ENCODE measurements around the gene EHBP1.
A peak's percentile ranks its signal among the peaks of the same experiment; 100 is the strongest.

EHBP1 gene

DNA sequence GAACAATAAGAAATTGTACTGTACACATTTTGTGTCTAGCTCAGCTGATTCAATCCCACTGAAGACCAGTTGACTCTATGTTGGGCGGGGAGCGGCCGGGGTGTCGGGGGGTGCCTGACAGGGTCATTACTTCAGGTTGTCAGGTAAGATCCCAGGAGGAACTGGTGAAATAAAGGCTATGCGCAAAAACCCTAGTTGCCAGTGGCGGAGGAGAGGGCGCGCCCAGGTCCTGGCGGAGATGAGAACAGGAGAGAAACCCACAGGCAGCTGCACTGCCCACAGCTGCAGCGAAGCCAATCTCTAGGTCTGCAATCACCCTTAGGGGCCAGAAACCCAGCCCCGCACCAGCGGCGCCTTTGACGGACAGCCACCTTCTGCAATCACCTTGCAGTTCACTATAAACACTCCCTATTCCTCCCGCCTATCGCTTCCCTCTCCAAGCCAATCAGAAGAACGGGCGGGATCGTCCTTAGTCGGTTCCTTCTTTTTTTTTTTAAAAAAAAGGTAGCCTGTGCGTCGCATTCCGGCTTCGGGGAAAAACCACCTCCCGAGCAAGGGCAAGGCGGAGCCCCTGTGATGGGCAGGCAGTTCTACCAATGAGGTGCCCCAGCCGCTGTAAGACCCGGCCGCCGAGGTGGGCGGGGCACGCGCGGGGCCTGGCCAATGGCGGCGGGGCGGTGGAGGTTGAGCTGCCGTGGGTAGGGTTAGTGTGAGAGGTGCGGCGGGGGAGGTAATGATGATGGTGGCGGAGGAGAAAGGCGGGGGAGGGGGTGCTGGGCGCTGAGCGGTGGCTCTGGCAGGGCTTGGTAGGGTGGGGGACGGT lies at the start of gene EHBP1:
TSS of gene EHBP1 (plus strand) at position 707 of the 823 bp plus-strand sequence. CDS start 1,479 bp downstream, outside the sequence.
- DNase-seq, result peak; percentile 99

DNA sequence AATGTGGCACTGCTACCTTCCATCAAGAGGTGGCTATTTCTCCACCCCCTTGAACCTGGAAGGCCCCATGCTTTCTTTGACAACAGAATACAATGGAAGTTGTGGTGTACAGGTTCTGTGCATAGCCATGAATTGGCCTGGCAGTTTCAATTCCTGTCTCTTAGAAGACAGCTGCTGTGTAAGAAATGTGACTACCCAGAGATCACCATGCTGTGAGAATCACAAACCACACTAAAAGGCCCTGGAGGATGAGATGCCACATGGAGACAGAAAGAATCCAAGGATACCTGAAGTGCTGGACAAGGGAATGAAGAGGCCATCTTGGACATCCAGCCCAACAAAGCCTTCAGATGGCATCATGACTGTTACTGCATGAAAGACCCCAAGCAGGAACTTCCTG lies 47.7 kb upstream of the EHBP1 start:
- DNase-seq, result no peak

GRCh38 chr2:62658891-62659290 lies 46.6 kb upstream of the EHBP1 start:
- DNase-seq, result no peak

- DNase-seq, result no peak
Measured at GRCh38 chr2:62660087-62660486, 45.4 kb upstream of the EHBP1 start.

GRCh38 chr2:62660582-62661262 lies 44.8 kb upstream of the EHBP1 start:
- no peak for DNase-seq

DNA sequence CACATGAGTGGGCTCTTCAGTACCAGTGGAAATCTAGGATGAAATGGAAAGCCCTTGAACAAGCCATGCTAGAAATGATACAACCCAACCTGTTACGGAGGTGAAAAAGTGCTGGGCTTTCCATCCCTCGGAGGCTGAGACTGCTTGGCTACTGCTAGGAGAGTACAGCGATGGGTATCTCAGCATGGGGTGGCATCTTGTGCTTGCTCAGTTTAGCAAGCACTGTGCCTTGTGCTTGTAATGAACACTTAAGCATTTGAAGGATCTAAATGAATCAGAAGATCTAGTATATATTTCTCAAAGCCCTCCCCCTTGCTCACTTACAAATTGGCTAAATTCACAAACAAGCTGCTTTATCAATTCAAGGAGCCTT lies 44.3 kb upstream of the EHBP1 start:
- DNase-seq, result no peak

DNA sequence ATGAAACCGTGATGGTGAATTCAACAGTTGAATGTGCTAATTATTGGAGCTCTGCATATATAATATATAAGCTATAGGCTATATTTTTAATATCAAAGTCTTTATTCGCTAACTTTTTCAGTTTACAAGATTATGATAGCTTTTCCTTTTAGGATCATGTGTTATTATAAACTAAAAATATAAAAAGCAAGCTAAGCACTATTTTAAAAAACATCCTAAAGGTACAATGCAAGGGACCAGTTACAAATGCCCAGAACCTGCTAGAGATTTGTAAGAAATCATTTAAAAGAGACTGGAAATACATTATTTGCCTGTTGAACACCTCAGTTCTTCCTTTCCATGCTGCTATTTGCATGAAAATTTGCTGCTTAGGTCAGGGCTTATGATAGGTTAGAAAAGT lies 43.4 kb upstream of the EHBP1 start:
- DNase-seq, result no peak

GRCh38 chr2:62662554-62662953 lies 43.0 kb upstream of the EHBP1 start:
- no peak for DNase-seq

GRCh38 chr2:62663411-62663810 lies 42.1 kb upstream of the EHBP1 start:
- no peak for DNase-seq

GRCh38 chr2:62663920-62664795 lies 41.4 kb upstream of the EHBP1 start:
- DNase-seq, result no peak

GRCh38 chr2:62665446-62665845 lies 40.1 kb upstream of the EHBP1 start:
- DNase-seq, result no peak

DNA sequence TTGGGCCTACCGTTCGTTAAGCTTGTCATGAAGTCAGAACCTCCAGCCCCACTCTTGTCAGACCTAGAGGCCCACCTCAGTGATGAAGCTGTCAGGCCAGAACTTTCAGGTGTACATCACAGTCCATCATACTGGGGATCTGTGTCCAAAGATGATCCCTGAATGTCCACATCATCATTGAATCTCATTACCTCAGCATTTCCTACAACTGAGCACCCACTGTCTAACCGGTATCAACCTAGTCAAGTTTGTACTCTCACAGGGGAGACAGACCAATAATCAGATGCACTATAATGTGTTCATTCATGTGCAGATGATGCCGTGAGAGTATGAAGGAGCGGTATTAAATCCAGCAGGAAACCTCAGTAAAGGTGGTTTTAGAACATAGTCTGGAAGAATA lies 36.3 kb upstream of the EHBP1 start:
- DNase-seq, result no peak

GRCh38 chr2:62672601-62673000 lies 32.9 kb upstream of the EHBP1 start:
- no peak for DNase-seq

GRCh38 chr2:62675062-62675461 lies 30.5 kb upstream of the EHBP1 start:
- no peak for DNase-seq

DNA sequence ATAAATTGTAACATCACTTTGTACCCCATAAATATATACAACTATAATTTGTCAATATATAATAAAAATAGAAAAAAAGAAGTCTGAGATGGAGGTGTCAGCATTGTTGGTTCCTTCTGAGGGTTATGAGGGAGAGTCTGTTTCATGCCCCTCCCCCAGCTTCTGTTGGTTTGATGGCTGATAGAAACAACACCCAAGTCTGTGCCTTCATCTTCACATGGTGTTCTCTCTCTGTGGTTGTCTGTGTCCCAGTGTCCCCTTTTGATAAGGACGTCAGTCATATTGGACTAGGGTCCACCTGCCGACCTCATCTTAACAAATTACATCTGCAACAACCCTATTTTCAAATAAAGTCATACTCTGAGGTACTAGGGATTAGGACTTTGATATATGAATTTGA lies 20.3 kb upstream of the EHBP1 start:
- DNase-seq, result no peak

GRCh38 chr2:62686012-62686685 lies 19.4 kb upstream of the EHBP1 start:
- DNase-seq, result no peak

- no peak for DNase-seq
Measured at GRCh38 chr2:62687636-62688035, 17.9 kb upstream of the EHBP1 start.

DNA sequence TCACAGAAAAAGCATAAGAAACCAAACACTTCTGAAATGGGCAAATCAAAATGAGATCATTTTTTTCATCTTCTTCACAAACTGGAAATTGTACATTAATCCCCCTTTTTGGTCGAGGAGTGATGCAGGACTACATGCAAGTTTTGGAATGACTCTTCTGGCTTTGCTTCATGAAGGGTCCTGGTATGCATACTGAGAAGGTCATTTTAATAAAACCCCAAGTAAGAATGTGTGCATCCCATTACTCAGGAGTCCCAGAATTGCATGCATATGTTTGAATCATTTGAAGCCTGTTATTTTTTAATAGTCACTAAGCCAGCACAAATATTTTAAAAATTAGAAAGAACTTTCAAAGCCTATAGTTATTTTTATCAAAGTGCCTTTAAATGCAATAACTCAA lies 16.7 kb upstream of the EHBP1 start:
- DNase-seq, result no peak

- no peak for DNase-seq
Measured at GRCh38 chr2:62691186-62691585, 14.3 kb upstream of the EHBP1 start.

DNA sequence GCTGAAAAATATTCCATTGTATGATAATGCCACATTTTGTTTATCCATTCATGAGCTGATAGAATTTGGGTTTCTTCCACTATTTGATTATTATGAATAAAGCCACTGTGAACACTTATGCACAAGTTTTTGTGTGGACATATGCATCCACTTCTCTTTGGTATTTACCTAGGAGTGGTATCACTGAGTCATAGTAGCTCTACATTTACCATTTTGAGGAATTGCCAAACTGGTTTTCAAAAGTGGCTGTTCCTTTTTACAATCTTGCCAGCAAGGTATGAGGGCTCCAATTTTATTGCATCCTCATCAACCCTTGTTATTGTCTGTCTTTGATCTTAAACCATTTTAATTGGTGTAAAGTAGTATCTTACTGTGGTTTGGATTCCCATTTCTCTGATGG lies 13.3 kb upstream of the EHBP1 start:
- DNase-seq, result no peak

DNA sequence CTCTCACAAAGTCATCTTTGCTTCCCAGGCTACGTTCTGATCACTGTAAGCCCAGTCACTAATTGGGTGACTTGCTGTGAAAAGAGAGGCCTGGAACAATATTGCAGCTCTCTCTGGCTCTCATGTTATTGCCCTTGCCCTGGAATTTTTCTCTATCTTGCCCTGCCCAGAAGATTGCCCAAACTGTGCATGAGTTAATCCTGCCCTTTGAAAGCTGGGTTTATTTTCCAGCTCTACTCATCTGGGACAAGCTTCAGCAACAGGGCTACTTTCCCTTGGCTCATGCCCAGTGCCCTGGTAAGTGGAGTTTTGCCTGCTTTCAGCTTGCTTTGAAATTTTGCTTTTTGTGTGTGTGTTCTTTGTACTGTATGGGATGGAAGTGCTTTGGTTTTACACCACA lies 6.9 kb upstream of the EHBP1 start:
- no peak for DNase-seq

DNA sequence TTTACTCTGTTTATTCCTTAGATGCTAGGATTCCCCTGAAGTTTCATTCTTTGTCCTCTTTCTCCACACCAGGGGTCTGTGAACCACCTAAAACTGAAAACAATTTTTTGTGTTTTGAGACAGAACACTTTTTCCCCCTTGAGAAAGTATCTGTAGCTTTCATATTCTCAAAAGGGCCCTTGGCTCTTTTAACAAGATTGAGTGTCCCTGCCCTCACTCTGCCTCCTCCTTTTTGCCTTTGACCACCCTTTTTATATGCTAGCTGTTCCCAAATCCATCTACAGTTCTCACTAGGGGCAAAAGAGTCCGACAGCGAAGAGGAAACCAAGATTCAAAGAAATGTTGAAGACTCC lies 883 bp upstream of the EHBP1 start:
- DNase-seq, result no peak
